Neural cell (in vitro differentiated cells): ENCODE results near the gene DOHH. TPM values are rescaled to one million over a fixed set of nuclear protein-coding genes. Genes with fewer than 3 reads are reported as not detected.

Experiments used
- H2AFZ ChIP-seq: fragments of 200-600, 300-800 bp; sonication (generic), shearing (Covaris generic); 2 replicates; pipeline ENCODE4 v1.6.0; 2014; ENCODE audit warnings: low read depth, mild to moderate bottlenecking, antibody characterized with exemption, low read length, moderate library complexity
- H3F3A ChIP-seq: fragments of 200-600 bp; shearing (Covaris generic); 2 replicates; pipeline ENCODE4 v1.6.1; 2016; ENCODE audit warnings: mild to moderate bottlenecking, moderate library complexity, mixed read lengths, antibody characterized with exemption, low read length; ENCODE audit not compliant: insufficient read depth, poor library complexity, severe bottlenecking
- H3K27ac ChIP-seq: fragments of 200-600, 300-800 bp; sonication (generic), shearing (Covaris generic); 2 replicates; pipeline ENCODE4 v1.5.1; 2014; ENCODE audit warnings: mild to moderate bottlenecking, low read length, moderate library complexity
- H3K27me3 ChIP-seq: fragments of 300-800, 200-600 bp; sonication (generic), shearing (Covaris generic); 2 replicates; pipeline ENCODE4 v1.6.0; 2014; ENCODE audit warnings: mild to moderate bottlenecking, low read depth, low read length, moderate library complexity; ENCODE audit not compliant: insufficient read depth
- H3K36me3 ChIP-seq: fragments of 300-800, 200-600 bp; sonication (generic), shearing (Covaris generic); 2 replicates; pipeline ENCODE4 v1.5.1; 2014; ENCODE audit warnings: mild to moderate bottlenecking, antibody characterized with exemption, low read length, moderate library complexity; ENCODE audit not compliant: insufficient read depth
- H3K4me2 ChIP-seq: fragments of 300-800, 200-600 bp; sonication (generic), shearing (Covaris generic); 2 replicates; pipeline ENCODE4 v1.6.0; 2014; ENCODE audit warnings: mild to moderate bottlenecking, low read length
- H3K4me3 ChIP-seq: fragments of 300-800, 200-600 bp; sonication (generic), shearing (Covaris generic); 2 replicates; pipeline ENCODE4 v1.5.1; 2014; ENCODE audit warnings: mild to moderate bottlenecking, low read length, moderate library complexity
- H3K79me2 ChIP-seq: fragments of 200-600 bp; shearing (Covaris generic); replicated peaks from 2 replicates; pipeline ENCODE4 v1.6.0; 2014; ENCODE audit warnings: mild to moderate bottlenecking, low read length, moderate library complexity; ENCODE audit not compliant: insufficient read depth
- H3K9ac ChIP-seq: fragments of 300-800, 200-600 bp; sonication (generic), shearing (Covaris generic); 2 replicates; pipeline ENCODE4 v1.6.1; 2016; ENCODE audit warnings: mild to moderate bottlenecking, low read length, mixed read lengths
- H3K9me2 ChIP-seq: fragments of 200-600 bp; shearing (Covaris generic); 2 replicates; pipeline ENCODE4 v1.6.1; 2016; ENCODE audit warnings: mild to moderate bottlenecking, low read length, mixed read lengths; ENCODE audit not compliant: insufficient read depth
- H3K9me3 ChIP-seq: fragments of 200-600, 300-800 bp; sonication (generic), shearing (Covaris generic); 2 replicates; pipeline ENCODE4 v1.6.1; 2016; ENCODE audit warnings: mild to moderate bottlenecking, mixed run types, low read length, moderate library complexity, mixed read lengths
- H4K20me1 ChIP-seq: fragments of 200-600 bp; shearing (Covaris generic); 2 replicates; pipeline ENCODE4 v1.6.1; 2016; ENCODE audit warnings: mild to moderate bottlenecking, mixed run types; ENCODE audit not compliant: insufficient read depth
- EP300 ChIP-seq: fragments of 450-650 bp; conservative IDR thresholded peaks from 2 replicates; pipeline ENCODE4 v1.6.1; 2014; ENCODE audit warnings: antibody characterized with exemption, mild to moderate bottlenecking, moderate library complexity; ENCODE audit not compliant: poor library complexity, severe bottlenecking
- EZH2 ChIP-seq: fragments of 200-600, 300-800 bp; shearing (Covaris generic), sonication (generic); IDR thresholded peaks from 2 replicates; pipeline ENCODE4 v1.6.1; 2014; ENCODE audit warnings: antibody characterized with exemption, low read length, borderline replicate concordance, mild to moderate bottlenecking; ENCODE audit not compliant: insufficient read depth, poor library complexity, severe bottlenecking
- MXI1 ChIP-seq: fragments of 450-650 bp; conservative IDR thresholded peaks from 2 replicates; pipeline ENCODE4 v1.6.1; 2014; ENCODE audit warnings: antibody characterized with exemption, mild to moderate bottlenecking; ENCODE audit not compliant: poor library complexity, severe bottlenecking
- POLR2AphosphoS5 ChIP-seq: IDR thresholded peaks from 2 replicates; pipeline ENCODE4 v1.6.1; 2012
- RAD21 ChIP-seq: fragments of 450-650 bp; conservative IDR thresholded peaks from 2 replicates; pipeline ENCODE4 v1.6.1; 2014; ENCODE audit warnings: antibody characterized with exemption, mild to moderate bottlenecking, moderate library complexity
- SMC3 ChIP-seq: fragments of 450-650 bp; conservative IDR thresholded peaks from 2 replicates; pipeline ENCODE4 v1.6.1; 2014; ENCODE audit warnings: antibody characterized with exemption, mild to moderate bottlenecking, moderate library complexity; ENCODE audit not compliant: poor library complexity
- TAF1 ChIP-seq: IDR thresholded peaks from 2 replicates; pipeline ENCODE4 v1.6.1; 2012; ENCODE audit warnings: low read depth
- polyA plus RNA-seq: library from polyadenylated mRNA; depleted of rRNA; stranded (reverse); fragments of >200 nt; gene quantifications from 2 replicates; pipeline ENCODE4 v1.2.3, GENCODE V29; 2014
- TF ChIP-seq, protein P1 (sequence below): fragments of 450-650 bp; IDR thresholded peaks from 2 replicates; pipeline ENCODE4 v1.5.1; 2014; ENCODE audit warnings: antibody characterized with exemption, mild to moderate bottlenecking, moderate library complexity; ENCODE audit not compliant: poor library complexity, severe bottlenecking
- TF ChIP-seq, protein P2 (sequence below): IDR thresholded peaks from 2 replicates; pipeline ENCODE4 v1.6.1; 2012; ENCODE audit warnings: borderline replicate concordance

The DOHH gene
- polyA plus RNA-seq, 1 donor from 2014 or later = 20.3 TPM

DNA sequence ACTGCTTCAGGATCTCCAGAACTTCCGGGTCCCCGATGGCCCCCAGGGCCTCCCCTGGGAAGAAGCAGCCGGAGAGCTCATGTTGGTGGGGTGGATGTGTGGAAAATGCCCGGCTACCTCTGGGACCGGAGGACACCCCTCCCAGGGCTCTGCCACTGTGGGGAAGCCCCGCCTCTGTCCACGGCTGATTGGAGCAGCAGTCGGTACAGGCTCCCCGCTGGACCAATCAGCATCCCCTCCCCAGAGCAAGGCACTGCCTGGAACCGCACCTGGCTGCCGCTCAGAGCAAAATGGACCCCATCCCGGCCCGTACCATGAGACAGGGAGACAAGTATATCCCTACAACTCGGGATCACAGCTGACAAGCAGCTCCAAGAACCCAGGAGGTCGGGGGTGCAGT lies 6.4 kb downstream of the DOHH start:
- H3K27ac ChIP-seq = no peak overlapping the region

DNA sequence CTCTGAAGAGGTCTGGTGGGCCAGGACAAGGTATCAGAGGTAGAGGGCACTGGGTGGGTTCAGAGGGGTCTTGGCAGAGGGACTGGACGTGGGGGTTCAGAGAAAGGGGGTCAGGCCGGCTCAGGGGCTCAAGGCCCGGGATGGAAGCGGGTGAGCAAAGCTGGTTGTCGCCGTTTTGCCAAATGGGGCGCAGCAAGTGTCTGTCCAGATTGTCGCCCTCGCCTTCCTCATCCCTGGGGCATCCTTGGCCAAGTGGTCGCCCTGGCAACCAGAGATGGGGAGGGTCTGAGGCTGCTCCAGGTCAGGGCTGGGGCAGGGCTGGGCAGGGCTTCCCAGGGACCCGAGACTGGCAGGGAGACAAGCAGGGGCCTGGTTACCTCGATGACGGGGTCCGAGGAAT lies 6.8 kb downstream of the DOHH start:
- no peaks in the 10 kb centered on the region for H3K9me2 ChIP-seq
- H3F3A ChIP-seq = no peaks in the 10 kb centered on the region
- no peaks in the 10 kb centered on the region for H3K9me3 ChIP-seq
- no peak overlapping the region for H3K9ac ChIP-seq
- TF ChIP-seq TAF1 (no peak), MXI1 (no peak), POLR2AphosphoS5 (no peak), EP300 (no peak), EZH2 (no peak), SMC3 (no peak), RAD21 (no peak)
- TF ChIP-seq, protein P1, sequence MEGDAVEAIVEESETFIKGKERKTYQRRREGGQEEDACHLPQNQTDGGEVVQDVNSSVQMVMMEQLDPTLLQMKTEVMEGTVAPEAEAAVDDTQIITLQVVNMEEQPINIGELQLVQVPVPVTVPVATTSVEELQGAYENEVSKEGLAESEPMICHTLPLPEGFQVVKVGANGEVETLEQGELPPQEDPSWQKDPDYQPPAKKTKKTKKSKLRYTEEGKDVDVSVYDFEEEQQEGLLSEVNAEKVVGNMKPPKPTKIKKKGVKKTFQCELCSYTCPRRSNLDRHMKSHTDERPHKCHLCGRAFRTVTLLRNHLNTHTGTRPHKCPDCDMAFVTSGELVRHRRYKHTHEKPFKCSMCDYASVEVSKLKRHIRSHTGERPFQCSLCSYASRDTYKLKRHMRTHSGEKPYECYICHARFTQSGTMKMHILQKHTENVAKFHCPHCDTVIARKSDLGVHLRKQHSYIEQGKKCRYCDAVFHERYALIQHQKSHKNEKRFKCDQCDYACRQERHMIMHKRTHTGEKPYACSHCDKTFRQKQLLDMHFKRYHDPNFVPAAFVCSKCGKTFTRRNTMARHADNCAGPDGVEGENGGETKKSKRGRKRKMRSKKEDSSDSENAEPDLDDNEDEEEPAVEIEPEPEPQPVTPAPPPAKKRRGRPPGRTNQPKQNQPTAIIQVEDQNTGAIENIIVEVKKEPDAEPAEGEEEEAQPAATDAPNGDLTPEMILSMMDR = no peak
- TF ChIP-seq, protein P2, sequence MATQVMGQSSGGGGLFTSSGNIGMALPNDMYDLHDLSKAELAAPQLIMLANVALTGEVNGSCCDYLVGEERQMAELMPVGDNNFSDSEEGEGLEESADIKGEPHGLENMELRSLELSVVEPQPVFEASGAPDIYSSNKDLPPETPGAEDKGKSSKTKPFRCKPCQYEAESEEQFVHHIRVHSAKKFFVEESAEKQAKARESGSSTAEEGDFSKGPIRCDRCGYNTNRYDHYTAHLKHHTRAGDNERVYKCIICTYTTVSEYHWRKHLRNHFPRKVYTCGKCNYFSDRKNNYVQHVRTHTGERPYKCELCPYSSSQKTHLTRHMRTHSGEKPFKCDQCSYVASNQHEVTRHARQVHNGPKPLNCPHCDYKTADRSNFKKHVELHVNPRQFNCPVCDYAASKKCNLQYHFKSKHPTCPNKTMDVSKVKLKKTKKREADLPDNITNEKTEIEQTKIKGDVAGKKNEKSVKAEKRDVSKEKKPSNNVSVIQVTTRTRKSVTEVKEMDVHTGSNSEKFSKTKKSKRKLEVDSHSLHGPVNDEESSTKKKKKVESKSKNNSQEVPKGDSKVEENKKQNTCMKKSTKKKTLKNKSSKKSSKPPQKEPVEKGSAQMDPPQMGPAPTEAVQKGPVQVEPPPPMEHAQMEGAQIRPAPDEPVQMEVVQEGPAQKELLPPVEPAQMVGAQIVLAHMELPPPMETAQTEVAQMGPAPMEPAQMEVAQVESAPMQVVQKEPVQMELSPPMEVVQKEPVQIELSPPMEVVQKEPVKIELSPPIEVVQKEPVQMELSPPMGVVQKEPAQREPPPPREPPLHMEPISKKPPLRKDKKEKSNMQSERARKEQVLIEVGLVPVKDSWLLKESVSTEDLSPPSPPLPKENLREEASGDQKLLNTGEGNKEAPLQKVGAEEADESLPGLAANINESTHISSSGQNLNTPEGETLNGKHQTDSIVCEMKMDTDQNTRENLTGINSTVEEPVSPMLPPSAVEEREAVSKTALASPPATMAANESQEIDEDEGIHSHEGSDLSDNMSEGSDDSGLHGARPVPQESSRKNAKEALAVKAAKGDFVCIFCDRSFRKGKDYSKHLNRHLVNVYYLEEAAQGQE = no peak
- H3K27ac ChIP-seq = no peak overlapping the region
- no peaks in the 10 kb centered on the region for H3K27me3 ChIP-seq
- peaks cover 3% of the 10 kb centered on the region for H3K79me2 ChIP-seq
- no peak overlapping the region for H3K4me2 ChIP-seq
- no peaks in the 10 kb centered on the region for H4K20me1 ChIP-seq
- no peak overlapping the region for H2AFZ ChIP-seq
- no peak overlapping the region for H3K4me3 ChIP-seq
- no peaks in the 10 kb centered on the region for H3K36me3 ChIP-seq

More for the DNA sequence above, 6.4 kb downstream of the DOHH start:
- no peaks in the 10 kb centered on the region for H3K9me3 ChIP-seq
- no peaks in the 10 kb centered on the region for H3K9me2 ChIP-seq
- H3K36me3 ChIP-seq = no peaks in the 10 kb centered on the region
- TF ChIP-seq, protein P1 = no peak
- TF ChIP-seq TAF1 = no peak
- TF ChIP-seq EZH2 = no peak
- TF ChIP-seq SMC3 = no peak
- TF ChIP-seq POLR2AphosphoS5 = no peak
- TF ChIP-seq EP300 = no peak
- no peak for TF ChIP-seq MXI1
- TF ChIP-seq, protein P2 = no peak
- no peak for TF ChIP-seq RAD21
- no peaks in the 10 kb centered on the region for H3F3A ChIP-seq
- no peaks in the 10 kb centered on the region for H4K20me1 ChIP-seq
- no peak overlapping the region for H3K9ac ChIP-seq
- peaks cover 3% of the 10 kb centered on the region for H3K79me2 ChIP-seq
- no peak overlapping the region for H3K4me3 ChIP-seq
- H3K27me3 ChIP-seq = no peaks in the 10 kb centered on the region
- H3K4me2 ChIP-seq = no peak overlapping the region
- H2AFZ ChIP-seq = no peak overlapping the region
